Bronchial epithelial cell (primary cell): ENCODE data around the gene ABCC2. TPM values are rescaled to one million over a fixed set of nuclear protein-coding genes. Genes with fewer than 3 reads are reported as not detected.
"Not testable (repeated sequence)": the region's sequence is repeated elsewhere in the genome, so short reads cannot be mapped to it uniquely, and the experiment has no call there.

ENCODE experiments used
- DNase-seq: peaks from one replicate; pipeline ENCODE4 v3.0.0-alpha.2; 2010; ENCODE audit warnings: low read depth
- FAIRE-seq: peaks from 2 replicates; lab custom pipeline; 2011; peaks lifted over from hg19 to GRCh38; lab: Jason Lieb, UNC
- H3K27me3 ChIP-seq: 2 replicates; pipeline ENCODE4 v1.5.1; 2011; ENCODE audit warnings: low read length; ENCODE audit not compliant: control insufficient read depth, insufficient read depth
- H3K36me3 ChIP-seq: 2 replicates; pipeline ENCODE4 v1.5.1; 2011; ENCODE audit warnings: low read length; ENCODE audit not compliant: control insufficient read depth, insufficient read depth
- H3K4me3 ChIP-seq: 2 replicates; pipeline ENCODE4 v1.5.1; 2011; ENCODE audit warnings: mild to moderate bottlenecking, low read depth, low read length, control low read depth
- CTCF ChIP-seq: IDR thresholded peaks from 2 replicates; pipeline ENCODE4 v1.5.1; 2011; ENCODE audit warnings: mild to moderate bottlenecking, moderate library complexity, low read length, control low read depth, inconsistent platforms; ENCODE audit not compliant: insufficient read depth, severe bottlenecking
- total RNA-seq: library from RNA; depleted of rRNA; stranded (reverse); fragments of >200 nt; gene quantifications from 2 replicates; pipeline ENCODE4 v1.2.1, GENCODE V29; 2014

The ABCC2 gene
- total RNA-seq, 1 donor from 2014 or later = 0.53 TPM

- FAIRE-seq (peak; percentile 98), DNase-seq (peak; percentile 98)
- no peak for TF ChIP-seq CTCF
Observed at GRCh38 chr10:99834410-99834809, 52.0 kb downstream of the ABCC2 start.

GRCh38 chr10:99835947-99836346, 53.5 kb downstream of the ABCC2 start:
- DNase-seq (no peak), FAIRE-seq (no peak)
- Histone ChIP-seq H3K4me3 (no peak overlapping the region), H3K36me3 (no peaks in the 10 kb centered on the region), H3K27me3 (no peaks in the 10 kb centered on the region)
- no peak for TF ChIP-seq CTCF

More at GRCh38 chr10:99834410-99834809, 52.0 kb downstream of the ABCC2 start:
- Histone ChIP-seq H3K27me3 (no peaks in the 10 kb centered on the region), H3K36me3 (no peaks in the 10 kb centered on the region), H3K4me3 (no peak overlapping the region)

DNA sequence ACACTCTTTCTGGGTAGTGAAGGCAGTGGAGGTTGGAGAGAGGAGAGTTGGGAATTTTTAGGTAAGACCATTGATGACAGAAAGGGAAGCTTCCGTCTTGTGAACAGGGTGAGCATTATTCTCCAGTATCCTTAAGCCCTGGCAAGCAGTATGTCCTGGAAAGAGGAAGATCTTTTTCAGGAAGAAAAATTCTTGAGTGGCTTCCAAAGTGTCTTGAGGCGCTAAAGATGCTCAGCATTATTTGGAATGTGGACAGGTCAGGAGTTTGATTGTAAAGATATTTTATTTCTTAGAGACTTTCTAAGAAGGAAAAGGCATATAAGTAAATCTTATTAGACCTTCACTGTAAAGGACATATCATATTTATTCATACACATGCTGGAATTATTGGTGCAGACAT, 54.3 kb downstream of the ABCC2 start:
- DNase-seq (no peak), FAIRE-seq (no peak)
- no peak overlapping the region for H3K4me3 ChIP-seq
- no peaks in the 10 kb centered on the region for H3K36me3 ChIP-seq
- TF ChIP-seq CTCF = no peak
- H3K27me3 ChIP-seq = no peaks in the 10 kb centered on the region

DNA sequence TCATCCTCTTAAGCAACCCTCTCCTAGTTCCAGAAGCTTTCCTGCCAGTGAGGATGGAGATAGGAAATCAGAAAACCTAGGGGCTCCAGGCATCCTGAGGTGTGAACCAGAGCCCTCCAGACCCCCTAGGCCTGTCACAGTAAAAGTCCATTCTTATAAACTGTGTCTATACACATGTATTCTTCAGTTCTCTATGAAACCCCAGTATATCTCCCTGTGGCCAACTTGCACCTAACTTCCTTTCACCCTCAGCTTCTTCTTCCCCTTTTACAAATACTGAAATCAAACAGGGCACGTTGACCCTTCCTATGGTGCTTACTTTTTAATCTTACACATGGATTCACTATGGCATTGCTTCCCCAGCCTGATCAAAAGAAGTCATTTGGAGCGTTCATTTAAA, 58.4 kb downstream of the ABCC2 start:
- not testable (repeated sequence) for H3K36me3 ChIP-seq, DNase-seq, H3K27me3 ChIP-seq, FAIRE-seq, H3K4me3 ChIP-seq

GRCh38 chr10:99841746-99842145, 59.3 kb downstream of the ABCC2 start:
- DNase-seq = no peak
- FAIRE-seq = no peak

DNA sequence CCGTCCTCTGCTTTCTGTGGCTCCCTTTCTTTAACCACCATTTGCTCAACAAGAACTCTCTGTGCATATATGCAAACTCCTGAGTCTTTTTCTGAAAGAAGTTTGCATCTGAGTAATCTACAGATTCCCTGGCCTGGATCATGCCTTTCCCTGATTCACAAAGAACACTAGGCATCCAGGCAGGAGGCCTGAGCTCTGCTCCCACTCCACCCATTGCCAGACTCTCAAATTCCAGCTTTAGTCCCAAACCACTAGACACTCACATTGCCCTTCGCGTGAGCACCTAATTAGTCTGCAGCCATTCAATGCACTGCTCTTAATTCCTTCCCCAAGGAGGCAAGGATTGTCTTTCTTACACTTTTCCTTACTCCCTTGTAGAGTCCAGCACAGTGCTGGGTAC, 60.9 kb downstream of the ABCC2 start:
- FAIRE-seq (no peak), DNase-seq (no peak)
- TF ChIP-seq CTCF = no peak
- Histone ChIP-seq H3K36me3 (no peaks in the 10 kb centered on the region), H3K27me3 (no peaks in the 10 kb centered on the region), H3K4me3 (no peak overlapping the region)

More at GRCh38 chr10:99841746-99842145, 59.3 kb downstream of the ABCC2 start:
- Histone ChIP-seq H3K4me3 (no peak overlapping the region), H3K36me3 (no peaks in the 10 kb centered on the region), H3K27me3 (no peaks in the 10 kb centered on the region)
- no peak for TF ChIP-seq CTCF
